HCT116 (cell line): ENCODE measurements around the gene KCNK1. TPM values are rescaled to one million over a fixed set of nuclear protein-coding genes. Genes with fewer than 3 reads are reported as not detected.

Source experiments
- ATAC-seq: fragments of 200-7000 bp; cut with Tn5 transposase; 2 replicates; pipeline ENCODE4 v1.9.1; 2020; ENCODE audit warnings: mild to moderate bottlenecking, moderate library complexity
- BruUV-seq: library from RNA; stranded (reverse); fragments of 400-500 nt; replicated peaks from 2 replicates; lab custom pipeline; 2021; lab: Mats Ljungman, UMichigan
- CTCF ChIA-PET: fragments of 300-600 bp; sonication (Branson Sonifier 250); formaldehyde crosslinking; loops from one replicate; lab custom pipeline; 2021; ENCODE audit warnings: antibody characterized with exemption; lab: Charles Lee
- POLR2A ChIA-PET: fragments of 300-600, 350-600 bp; sonication (Branson Sonifier 250); formaldehyde crosslinking; loops from one replicate; lab custom pipeline; 2021; ENCODE audit warnings: antibody characterized with exemption; lab: Charles Lee
- RAD21 ChIA-PET, 2 experiments: fragments of 300-600 bp; sonication (Branson Sonifier 250); formaldehyde crosslinking; loops; one replicate each; lab custom pipeline; 2023; ENCODE audit warnings: low total read pairs in 2 of 2; ENCODE audit not compliant: uncharacterized antibody in 2 of 2, unreplicated experiment in 2 of 2, low non-redundant PET in 1 of 2; lab: Charles Lee
- DNase-seq: peaks from one replicate; pipeline ENCODE4 v3.0.0-alpha.2; 2010; ENCODE audit warnings: low read depth, low spot score
- H2AFZ ChIP-seq: fragments of 200-600 bp; shearing (Covaris generic), sonication (generic); 2 replicates; pipeline ENCODE4 v1.6.1; 2017; ENCODE audit warnings: low read depth, mixed run types, mixed read lengths, antibody characterized with exemption, low read length; ENCODE audit not compliant: poor library complexity, severe bottlenecking
- H3K27ac ChIP-seq: 2 replicates; pipeline ENCODE4 v1.5.1; 2012; ENCODE audit warnings: low read depth, low read length
- H3K27me3 ChIP-seq: fragments of 200-600 bp; sonication (generic); 2 replicates; pipeline ENCODE4 v1.6.1; 2016; ENCODE audit warnings: mixed run types, low read length, mixed read lengths; ENCODE audit not compliant: insufficient read depth
- H3K36me3 ChIP-seq, 2 experiments: fragments of 200-500 bp in 1 of 2; fragments of 200-600 bp in 1 of 2; sonication (Bioruptor generic) in 1 of 2; sonication (generic) in 1 of 2; 2 replicates each; pipeline versions ENCODE4 v1.5.1 to v1.6.1; 2014 to 2016; ENCODE audit warnings: low read length in 2 of 2, inconsistent platforms in 1 of 2, mixed read lengths in 1 of 2, mixed run types in 1 of 2; ENCODE audit not compliant: insufficient read depth in 2 of 2, control insufficient read depth in 1 of 2
- H3K4me1 ChIP-seq, 2 experiments: fragments of 200-600 bp in 1 of 2; sonication (generic) in 1 of 2; 2 replicates each; pipeline versions ENCODE4 v1.5.1 to v1.6.1; 2012 to 2017; ENCODE audit warnings: low read length in 2 of 2, inconsistent platforms in 1 of 2, mild to moderate bottlenecking in 1 of 2, mixed read lengths in 1 of 2, mixed run types in 1 of 2, moderate library complexity in 1 of 2; ENCODE audit not compliant: insufficient read depth in 2 of 2, control insufficient read depth in 1 of 2
- H3K4me2 ChIP-seq: fragments of 200-600 bp; sonication (generic); 2 replicates; pipeline ENCODE4 v1.6.1; 2017; ENCODE audit warnings: mixed run types, low read length, mixed read lengths
- H3K4me3 ChIP-seq, 2 experiments: fragments of 200-600 bp in 1 of 2; sonication (generic) in 1 of 2; replicated peaks in 1 of 2; 2 replicates each; pipeline ENCODE4 v1.5.1; 2011 to 2016; ENCODE audit warnings: low read length in 2 of 2, control low read depth in 1 of 2, low read depth in 1 of 2, mild to moderate bottlenecking in 1 of 2, mixed read lengths in 1 of 2, mixed run types in 1 of 2
- H3K79me2 ChIP-seq: fragments of 200-600 bp; sonication (generic); 2 replicates; pipeline ENCODE4 v1.6.1; 2017; ENCODE audit warnings: mild to moderate bottlenecking, mixed run types, low read length, moderate library complexity, mixed read lengths; ENCODE audit not compliant: insufficient read depth
- H3K9ac ChIP-seq: fragments of 200-600 bp; sonication (generic); 2 replicates; pipeline ENCODE4 v1.6.1; 2016; ENCODE audit warnings: low read length, mixed read lengths
- H3K9me2 ChIP-seq: fragments of 200-600 bp; sonication (generic), shearing (Covaris generic); 2 replicates; pipeline ENCODE4 v1.6.1; 2017; ENCODE audit warnings: mixed run types, mild to moderate bottlenecking, moderate library complexity; ENCODE audit not compliant: insufficient read depth
- H3K9me3 ChIP-seq, 2 experiments: fragments of 200-500 bp in 1 of 2; fragments of 200-600 bp in 1 of 2; sonication (Bioruptor generic) in 1 of 2; sonication (generic) in 1 of 2; 2 replicates each; pipeline ENCODE4 v1.6.1; 2014 to 2017; ENCODE audit warnings: low read length in 2 of 2, mixed read lengths in 2 of 2, inconsistent platforms in 1 of 2, low read depth in 1 of 2, mild to moderate bottlenecking in 1 of 2, mixed run types in 1 of 2, moderate library complexity in 1 of 2; ENCODE audit not compliant: control insufficient read depth in 1 of 2, insufficient read depth in 1 of 2
- H4K20me1 ChIP-seq: fragments of 200-600 bp; sonication (generic), shearing (Covaris generic); 2 replicates; pipeline ENCODE4 v1.6.1; 2017; ENCODE audit warnings: mixed run types, mild to moderate bottlenecking, moderate library complexity; ENCODE audit not compliant: insufficient read depth
- CBX3 ChIP-seq: IDR thresholded peaks from 2 replicates; pipeline ENCODE4 v1.6.1; 2012; ENCODE audit warnings: low read depth
- CEBPB ChIP-seq: IDR thresholded peaks from 2 replicates; pipeline ENCODE4 v1.6.1; 2012; ENCODE audit warnings: low read depth
- ELF1 ChIP-seq: IDR thresholded peaks from 2 replicates; pipeline ENCODE4 v1.6.1; 2012; ENCODE audit warnings: low read depth, borderline replicate concordance
- POLR2A ChIP-seq: IDR thresholded peaks from 2 replicates; pipeline ENCODE4 v1.7.0; 2011; ENCODE audit warnings: borderline replicate concordance; ENCODE audit not compliant: insufficient read depth, insufficient read length; ENCODE audit errors: extremely low read depth
- RAD21 ChIP-seq: IDR thresholded peaks from 2 replicates; pipeline ENCODE4 v1.6.1; 2012; ENCODE audit warnings: low read depth, mild to moderate bottlenecking
- REST ChIP-seq: IDR thresholded peaks from 2 replicates; pipeline ENCODE4 v1.6.1; 2012; ENCODE audit warnings: low read depth
- SIN3A ChIP-seq: IDR thresholded peaks from 2 replicates; pipeline ENCODE4 v1.6.1; 2012; ENCODE audit warnings: low read depth
- SP1 ChIP-seq: IDR thresholded peaks from 2 replicates; pipeline ENCODE4 v1.6.1; 2012; ENCODE audit warnings: low read depth
- SRF ChIP-seq: IDR thresholded peaks from 2 replicates; pipeline ENCODE4 v1.6.1; 2012; ENCODE audit warnings: low read depth
- TCF7L2 ChIP-seq: IDR thresholded peaks from 2 replicates; pipeline ENCODE4 v1.7.0; 2011; ENCODE audit warnings: borderline replicate concordance, inconsistent platforms; ENCODE audit not compliant: insufficient read depth, insufficient read length; ENCODE audit errors: extremely low read depth
- ZBTB33 ChIP-seq: IDR thresholded peaks from 2 replicates; pipeline ENCODE4 v1.6.1; 2011; ENCODE audit warnings: mild to moderate bottlenecking, low read length, moderate library complexity; ENCODE audit not compliant: insufficient replicate concordance; ENCODE audit errors: extremely low read depth
- ZFX ChIP-seq: fragments of 450-650 bp; IDR thresholded peaks from 2 replicates; pipeline ENCODE4 v1.6.1; 2017
- intact Hi-C: fragments of 100-400 bp; cut with micrococcal nuclease; formaldehyde crosslinking; loops from 2 replicates; pipeline ENCODE4 v1.10.0; 2022
- total RNA-seq: library from RNA; stranded (reverse); gene quantifications from one replicate; pipeline ENCODE4 v1.2.1, GENCODE V29; 2021; ENCODE audit not compliant: unreplicated experiment

The KCNK1 gene
- total RNA-seq, 1 experiment from 2014 or later, result 28.4 TPM

DNA sequence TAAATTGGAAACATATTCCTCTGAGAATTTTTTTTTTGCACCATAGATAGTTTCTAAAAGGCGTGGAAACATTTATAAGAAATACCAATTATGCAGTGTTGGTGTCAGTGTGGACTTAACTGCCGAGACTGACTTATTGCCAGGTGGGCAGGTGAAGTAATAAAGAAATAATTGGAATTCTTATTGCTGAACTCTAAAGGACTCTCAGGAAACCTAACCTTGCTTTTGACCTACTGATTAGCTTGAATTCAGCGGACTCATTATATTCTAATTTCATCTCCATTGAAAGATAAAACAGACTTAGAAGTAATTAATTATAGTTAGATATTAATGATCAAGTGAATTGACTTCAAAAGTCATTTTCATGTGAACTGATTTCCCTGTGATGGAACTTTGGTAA, 26.3 kb downstream of the KCNK1 start (continued):
- TF ChIP-seq REST, result no peak

DNA sequence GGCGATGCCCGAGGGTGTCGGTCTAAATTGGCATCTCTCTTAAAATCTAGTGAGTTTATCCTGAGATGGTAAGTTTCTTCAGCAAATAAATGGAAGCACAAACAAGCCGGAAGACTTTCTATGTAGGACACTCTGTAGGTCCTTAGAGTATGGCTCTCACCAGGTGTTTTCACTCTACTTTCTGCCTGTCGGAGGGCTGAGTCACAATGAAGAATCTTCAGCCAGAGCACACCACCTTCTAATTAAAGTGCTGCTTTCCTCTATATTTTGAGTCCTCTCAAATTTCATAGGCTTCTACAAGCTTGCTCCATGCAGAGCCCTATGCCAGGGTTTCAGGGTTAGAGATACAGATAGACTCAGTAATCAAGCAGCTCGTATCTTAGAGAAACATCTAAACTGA, 27.1 kb downstream of the KCNK1 start:
- POLR2A ChIA-PET, result no interaction called here

More for the DNA sequence above, 27.1 kb downstream of the KCNK1 start:
- no peak overlapping the region for H3K9ac ChIP-seq
- no peaks in the 10 kb centered on the region for H4K20me1 ChIP-seq
- no peaks in the 10 kb centered on the region for H3K9me2 ChIP-seq
- H3K4me3 ChIP-seq, result no peak overlapping the region
- H3K36me3 ChIP-seq, result no peaks in the 10 kb centered on the region
- H3K27me3 ChIP-seq, result no peaks in the 10 kb centered on the region
- no peak overlapping the region for H3K4me2 ChIP-seq
- no peaks in the 10 kb centered on the region for H3K9me3 ChIP-seq
- peaks cover 6% of the 10 kb centered on the region in 2 experiments for H3K4me1 ChIP-seq
- intact Hi-C loops, result no loop called here
- H2AFZ ChIP-seq, result no peak overlapping the region
- no TSS peak for BruUV-seq
- no peak overlapping the region for H3K27ac ChIP-seq
- ATAC-seq, result no peak
- no peak for DNase-seq
- peaks cover 28% of the 10 kb centered on the region; the same call in 1 of the 2 replicates for H3K79me2 ChIP-seq
- RAD21 ChIA-PET, result no interaction called here
- CTCF ChIA-PET, result no interaction called here
- no peak for TF ChIP-seq ELF1
- no peak for TF ChIP-seq SIN3A
- no peak for TF ChIP-seq ZFX
- no peak for TF ChIP-seq CBX3
- no peak for TF ChIP-seq ZBTB33
- no peak for TF ChIP-seq POLR2A
- TF ChIP-seq TCF7L2, result no peak
- TF ChIP-seq RAD21, result no peak
- no peak for TF ChIP-seq SP1
- no peak for TF ChIP-seq CEBPB
- TF ChIP-seq SRF, result no peak
- TF ChIP-seq, all 23 proteins: peak for 0
